Measurements from ENCODE around the gene SAMD4A. TPM values are rescaled to one million over a fixed set of nuclear protein-coding genes. Genes with fewer than 3 reads are reported as not detected.
A peak's percentile ranks its signal among the peaks of the same experiment; 100 is the strongest.

SAMD4A gene
- total and polyA plus RNA-seq, 2 of the 4 experiments (the other 2 are of a cell fraction): 22.9 to 38.2 TPM

GRCh38 chr14:54621686-54622085 lies 54.8 kb downstream of the SAMD4A start:
- no peak overlapping the region for H2AK5ac ChIP-seq (ENCODE audit: low read depth, low read length)
- H3K56ac ChIP-seq (ENCODE audit: extremely low read depth, insufficient read depth, low read length): no peak overlapping the region
- 0 out of 2 replicates have a peak overlapping the region, but pooled peaks have one; percentile 31 for H3K27ac ChIP-seq (ENCODE audit: insufficient read depth, low read length)
- in situ Hi-C loops (cut with MboI; ENCODE audit: low sequenced_read_pairs) (no loop called here), dilution Hi-C loops (cut with HindIII; ENCODE audit: low sequenced_read_pairs, unreplicated experiment) (no loop called here), intact Hi-C loops (cut with micrococcal nuclease) (no loop called here)
- H2BK20ac ChIP-seq (ENCODE audit: low read depth, low read length): no peak overlapping the region
- H3K79me1 ChIP-seq (ENCODE audit: low read depth in 1 of 2, low read length in 2 of 2): peaks cover 40 to 79% of the 10 kb centered on the region in 2 experiments
- peaks cover 25% of the 10 kb centered on the region for H3K4me1 ChIP-seq (ENCODE audit: control insufficient read depth, insufficient read depth, low read length)
- no peak overlapping the region for H2AFZ ChIP-seq (replicated peaks; ENCODE audit: low read length, poor library complexity)
- BruUV-seq (replicated peaks): no TSS peak
- DNase-seq (peak; percentile 81), ATAC-seq (ENCODE audit: low read depth) (peak; percentile 33)
- H3K9ac ChIP-seq (ENCODE audit: low read depth, low read length): no peak overlapping the region
- no peak overlapping the region for H4K5ac ChIP-seq (ENCODE audit: low read depth, low read length)
- TF ChIP-seq BHLHE40 (IDR thresholded peaks at IDR 0.05; ENCODE audit: low read depth, low read length) (no peak), FOS (IDR thresholded peaks at IDR 0.05; ENCODE audit: low read depth, low read length) (0 out of 2 replicates have a peak, but pooled peaks have one; percentile 9), MAFK (IDR thresholded peaks at IDR 0.05; ENCODE audit: low read depth, low read length) (peak; percentile 48), MAZ (IDR thresholded peaks at IDR 0.05; ENCODE audit: borderline replicate concordance, low read depth, low read length) (0 out of 2 replicates have a peak, but pooled peaks have one; percentile 20), NFE2L2 (IDR thresholded peaks at IDR 0.05; ENCODE audit: low read depth, low read length) (peak; percentile 62)
- TF ChIP-seq, protein P1, sequence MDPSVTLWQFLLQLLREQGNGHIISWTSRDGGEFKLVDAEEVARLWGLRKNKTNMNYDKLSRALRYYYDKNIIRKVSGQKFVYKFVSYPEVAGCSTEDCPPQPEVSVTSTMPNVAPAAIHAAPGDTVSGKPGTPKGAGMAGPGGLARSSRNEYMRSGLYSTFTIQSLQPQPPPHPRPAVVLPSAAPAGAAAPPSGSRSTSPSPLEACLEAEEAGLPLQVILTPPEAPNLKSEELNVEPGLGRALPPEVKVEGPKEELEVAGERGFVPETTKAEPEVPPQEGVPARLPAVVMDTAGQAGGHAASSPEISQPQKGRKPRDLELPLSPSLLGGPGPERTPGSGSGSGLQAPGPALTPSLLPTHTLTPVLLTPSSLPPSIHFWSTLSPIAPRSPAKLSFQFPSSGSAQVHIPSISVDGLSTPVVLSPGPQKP (IDR thresholded peaks at IDR 0.05; ENCODE audit: borderline replicate concordance, low read depth, low read length): no peak
- ChIA-PET POLR2A (ENCODE audit: unreplicated experiment) (no interaction called here), CTCF (no interaction called here)
- H2AK9ac ChIP-seq (replicated peaks; ENCODE audit: low read depth, low read length, poor library complexity): no peak overlapping the region
- no peak overlapping the region for H3K23ac ChIP-seq (ENCODE audit: low read depth, low read length)
- no peak overlapping the region for H2BK120ac ChIP-seq (ENCODE audit: low read depth, low read length)
- no peak overlapping the region for H4K91ac ChIP-seq (ENCODE audit: insufficient read depth, low read depth, low read length)
- H3K9me3 ChIP-seq (ENCODE audit: control insufficient read depth, insufficient read depth, low read length): no peaks in the 10 kb centered on the region
- H3K14ac ChIP-seq (replicated peaks; ENCODE audit: low read depth, low read length): no peak overlapping the region
- H3K9me1 ChIP-seq (ENCODE audit: insufficient read depth, low read length): peaks cover 26% of the 10 kb centered on the region
- peaks cover 24% of the 10 kb centered on the region for H4K20me1 ChIP-seq (ENCODE audit: insufficient read depth, low read length)
- H3K4me2 ChIP-seq (ENCODE audit: low read depth, low read length): no peak overlapping the region
- no peaks in the 10 kb centered on the region for H3K27me3 ChIP-seq (ENCODE audit: control insufficient read depth, insufficient read depth, low read length)
- H3K36me3 ChIP-seq (ENCODE audit: control insufficient read depth, insufficient read depth, low read length): no peaks in the 10 kb centered on the region
- no peak overlapping the region for H4K8ac ChIP-seq (ENCODE audit: low read depth in 2 of 2, low read length in 2 of 2)
- no peak overlapping the region; the same call in 2 of the 3 replicates for H2BK15ac ChIP-seq (ENCODE audit: low read depth, low read length)
- no peak overlapping the region for H3K4me3 ChIP-seq (ENCODE audit: insufficient read depth, low read depth, low read length)
- no peak overlapping the region for H3K4ac ChIP-seq (ENCODE audit: low read depth, low read length)
- H2BK5ac ChIP-seq (ENCODE audit: low read depth, low read length, poor library complexity, severe bottlenecking): peak overlapping the region; percentile 69
- H3K18ac ChIP-seq (ENCODE audit: low read depth, low read length): no peak overlapping the region; the same call in 1 of the 2 replicates
